HepG2 (cell line): ENCODE measurements around the gene SNCG. TPM values are rescaled to one million over a fixed set of nuclear protein-coding genes. Genes with fewer than 3 reads are reported as not detected.

Experiments used
- ATAC-seq: fragments of 200-7000 bp; cut with Tn5 transposase; 3 replicates; pipeline ENCODE4 v1.9.1; 2020; ENCODE audit warnings: mild to moderate bottlenecking, moderate library complexity
- BruUV-seq: library from RNA; stranded (reverse); fragments of 400-500 nt; replicated peaks from 2 replicates; lab custom pipeline; 2021; lab: Mats Ljungman, UMichigan
- CTCF ChIA-PET: fragments of 300-600 bp; formaldehyde crosslinking; extraction: SDS; loops from one replicate; lab custom pipeline; 2021; ENCODE audit warnings: low total read pairs, inconsistent platforms, low intra/inter-chr PET ratio; lab: Yijun Ruan, JAX
- POLR2A ChIA-PET: fragments of 350-600 bp; sonication (Branson Sonifier 250); formaldehyde crosslinking; loops from one replicate; lab custom pipeline; 2020; ENCODE audit warnings: antibody characterized with exemption, inconsistent platforms; lab: Yijun Ruan, JAX
- DNase-seq: peaks from one replicate; pipeline ENCODE4 v3.0.0-alpha.2; 2015; ENCODE audit warnings: low spot score
- FAIRE-seq: peaks from 3 replicates; lab custom pipeline; 2011; peaks lifted over from hg19 to GRCh38; lab: Jason Lieb, UNC
- H2AFZ ChIP-seq: one replicate; pipeline ENCODE4 v1.6.1; 2011; ENCODE audit warnings: low read length, inconsistent platforms
- H3K27ac ChIP-seq: fragments of 300-600 bp; 3 replicates; pipeline ENCODE4 v1.8.0; 2011; ENCODE audit warnings: mixed run types, mild to moderate bottlenecking, mixed read lengths, low read length, inconsistent platforms; ENCODE audit not compliant: insufficient read depth; ENCODE audit errors: extremely low read length
- H3K27me3 ChIP-seq, 2 experiments: fragments of 200-600 bp in 1 of 2; 2 replicates in 1 of 2; 3 replicates in 1 of 2; pipeline versions ENCODE4 v1.6.0 to v1.8.0; 2011; ENCODE audit warnings: low read length in 2 of 2, mild to moderate bottlenecking in 2 of 2, moderate library complexity in 2 of 2, inconsistent platforms in 1 of 2; ENCODE audit not compliant: insufficient read depth in 2 of 2, control insufficient read depth in 1 of 2
- H3K36me3 ChIP-seq, 2 experiments: fragments of 200-600 bp in 1 of 2; replicated peaks in 1 of 2; 2 replicates in 1 of 2; 3 replicates in 1 of 2; pipeline versions ENCODE4 v1.5.1 to v1.8.0; 2011; ENCODE audit warnings: low read length in 2 of 2, inconsistent platforms in 1 of 2; ENCODE audit not compliant: insufficient read depth in 2 of 2, control insufficient read depth in 1 of 2
- H3K4me1 ChIP-seq: 2 replicates; pipeline ENCODE4 v1.5.1; 2012; ENCODE audit warnings: low read length, inconsistent platforms; ENCODE audit not compliant: insufficient read depth
- H3K4me2 ChIP-seq: 2 replicates; pipeline ENCODE4 v1.6.0; 2011; ENCODE audit warnings: low read depth, low read length, inconsistent platforms
- H3K4me3 ChIP-seq, 3 experiments: fragments of 200-600 bp in 1 of 3; sonication (generic), shearing (Covaris generic) in 1 of 3; replicated peaks in 1 of 3; 2 replicates each; pipeline ENCODE4 v1.5.1; 2011 to 2016; ENCODE audit warnings: low read length in 3 of 3, inconsistent platforms in 2 of 3, low read depth in 2 of 3, mild to moderate bottlenecking in 2 of 3, control low read depth in 1 of 3, mixed read lengths in 1 of 3; ENCODE audit not compliant: insufficient read depth in 1 of 3
- H3K79me2 ChIP-seq: one replicate; pipeline ENCODE4 v1.6.1; 2011; ENCODE audit warnings: low read length, inconsistent platforms; ENCODE audit not compliant: insufficient read depth
- H3K9ac ChIP-seq: 2 replicates; pipeline ENCODE4 v1.6.0; 2011; ENCODE audit warnings: mild to moderate bottlenecking, low read depth, low read length, inconsistent platforms; ENCODE audit not compliant: insufficient read depth
- H3K9me3 ChIP-seq: 2 replicates; pipeline ENCODE4 v1.5.1; 2012; ENCODE audit warnings: mild to moderate bottlenecking, low read length
- H4K20me1 ChIP-seq: 2 replicates; pipeline ENCODE4 v1.6.0; 2011; ENCODE audit warnings: inconsistent platforms, mild to moderate bottlenecking, low read length, moderate library complexity; ENCODE audit not compliant: insufficient read depth
- CEBPB ChIP-seq: IDR thresholded peaks from 2 replicates; pipeline ENCODE4 v1.6.1; 2011; ENCODE audit warnings: low read depth, low read length, improper control_type of control experiment, borderline replicate concordance
- FLYWCH1 ChIP-seq: sonication (generic); formaldehyde crosslinking; IDR thresholded peaks from 2 replicates; pipeline ENCODE4 v1.8.1; 2023; ENCODE audit warnings: mild to moderate bottlenecking, missing genetic modification reagents
- HCFC1 ChIP-seq: fragments of 150-350 bp; IDR thresholded peaks from 2 replicates; pipeline ENCODE4 v1.6.1; 2014; ENCODE audit warnings: low read depth, low read length
- KDM5B ChIP-seq: sonication (generic); formaldehyde crosslinking; IDR thresholded peaks from 2 replicates; pipeline ENCODE4 v1.4.0; 2020; ENCODE audit warnings: missing genetic modification reagents, mild to moderate bottlenecking, borderline replicate concordance
- KLF15 ChIP-seq: sonication (generic); formaldehyde crosslinking; IDR thresholded peaks from 2 replicates; pipeline ENCODE4 v1.8.1; 2023; ENCODE audit warnings: borderline replicate concordance, mild to moderate bottlenecking, inconsistent platforms, missing genetic modification reagents, mixed read lengths
- MAFF ChIP-seq: IDR thresholded peaks from 2 replicates; pipeline ENCODE4 v1.6.1; 2011; ENCODE audit warnings: low read depth, low read length, improper control_type of control experiment
- MAFK ChIP-seq, 2 experiments: IDR thresholded peaks in 1 of 2; conservative IDR thresholded peaks in 1 of 2; 2 replicates each; pipeline ENCODE4 v1.6.1; 2011; ENCODE audit warnings: improper control_type of control experiment in 2 of 2, low read length in 2 of 2
- MLLT10 ChIP-seq: sonication (generic); formaldehyde crosslinking; IDR thresholded peaks from 2 replicates; pipeline ENCODE4 v1.4.0; 2020; ENCODE audit warnings: missing genetic modification reagents
- NONO ChIP-seq, 2 experiments: fragments of 450-650 bp in 1 of 2; sonication (generic) in 1 of 2; formaldehyde crosslinking in 1 of 2; IDR thresholded peaks in 1 of 2; conservative IDR thresholded peaks in 1 of 2; 2 replicates each; pipeline versions ENCODE4 v1.6.1 to v1.8.0; 2017 to 2022; ENCODE audit warnings: mild to moderate bottlenecking in 1 of 2, missing genetic modification reagents in 1 of 2, moderate library complexity in 1 of 2
- NR1H2 ChIP-seq: sonication (generic); formaldehyde crosslinking; IDR thresholded peaks from 2 replicates; pipeline ENCODE4 v1.8.1; 2022; ENCODE audit warnings: low read depth, missing genetic modification reagents, borderline replicate concordance
- PCBP2 ChIP-seq: fragments of 200-400 bp; formaldehyde crosslinking; optimal IDR thresholded peaks from 2 replicates; pipeline ENCODE3; 2018; ENCODE audit warnings: low read length, low read depth; ENCODE audit not compliant: poor library complexity, severe bottlenecking
- SMARCE1 ChIP-seq: fragments of 450-650 bp; IDR thresholded peaks from 2 replicates; pipeline ENCODE4 v1.6.1; 2017; ENCODE audit warnings: borderline replicate concordance
- TEAD3 ChIP-seq: optimal IDR thresholded peaks from 2 replicates; pipeline ENCODE3; 2016; ENCODE audit warnings: borderline replicate concordance
- ZNF138 ChIP-seq: sonication (generic); formaldehyde crosslinking; IDR thresholded peaks from 2 replicates; pipeline ENCODE4 v1.5.0; 2020; ENCODE audit warnings: mild to moderate bottlenecking, low read depth, missing genetic modification reagents
- ZNF326 ChIP-seq: sonication (generic); formaldehyde crosslinking; IDR thresholded peaks from 2 replicates; pipeline ENCODE4 v1.4.0; 2020; ENCODE audit warnings: missing genetic modification reagents, borderline replicate concordance
- ZNF501 ChIP-seq: sonication (generic); formaldehyde crosslinking; IDR thresholded peaks from 2 replicates; pipeline ENCODE4 v1.5.1; 2020; ENCODE audit warnings: mild to moderate bottlenecking, moderate library complexity, missing genetic modification reagents
- ZNF564 ChIP-seq: sonication (generic); formaldehyde crosslinking; IDR thresholded peaks from 2 replicates; pipeline ENCODE4 v1.8.1; 2023; ENCODE audit warnings: mild to moderate bottlenecking, missing genetic modification reagents
- WGBS: methylation state at CpG from one replicate; pipeline ENCODE4 v1.1.6; 2017; ENCODE audit warnings: low lambda C conversion rate; 5-methylcytosine and 5-hydroxymethylcytosine counted together
- in situ Hi-C: cut with HindIII; loops from 2 replicates; pipeline ENCODE4 v1.10.0; 2017; ENCODE audit warnings: low pct_unique_long_range_greater_than_20kb; ENCODE audit not compliant: extremely low pct_ligation_motif_present
- intact Hi-C: fragments of 100-400 bp; cut with micrococcal nuclease; formaldehyde crosslinking; loops from one replicate; pipeline ENCODE4 v1.10.0; 2022; ENCODE audit not compliant: unreplicated experiment
- polyA plus RNA-seq, 8 experiments: library from polyadenylated mRNA; depleted of rRNA in 3 of 8; stranded (reverse) in 7 of 8; unstranded in 1 of 8; fragments of >200 nt; fragmentation: Illumina TruSeq in 4 of 8; extraction: Trizol in 4 of 8; gene quantifications; 2 replicates each; pipeline versions ENCODE4 v1.2.1 to v1.2.3, GENCODE V29; 2011 to 2016; ENCODE audit warnings: low read depth in 4 of 8, missing spikeins in 1 of 8, mixed read lengths in 1 of 8; ENCODE audit not compliant: insufficient read depth in 1 of 8
- total RNA-seq, 5 experiments: library from RNA; depleted of rRNA; stranded (reverse); fragments of >200 nt; fragmentation: Illumina TruSeq; extraction: Trizol; gene quantifications; 2 replicates each; pipeline ENCODE4 v1.2.3, GENCODE V29; 2016; ENCODE audit warnings: low read depth in 1 of 5
- TF ChIP-seq, protein P1 (sequence below): sonication (generic); formaldehyde crosslinking; IDR thresholded peaks from 2 replicates; pipeline ENCODE4 v1.5.0; 2020; ENCODE audit warnings: missing genetic modification reagents
- TF ChIP-seq, protein P2 (sequence below): sonication (generic); formaldehyde crosslinking; IDR thresholded peaks from 2 replicates; pipeline ENCODE4 v1.4.0; 2020; ENCODE audit warnings: missing genetic modification reagents
- TF ChIP-seq, protein P3 (sequence below): sonication (generic); formaldehyde crosslinking; IDR thresholded peaks from 2 replicates; pipeline ENCODE4 v1.5.0; 2020; ENCODE audit warnings: missing genetic modification reagents

The SNCG gene
- total and polyA plus RNA-seq, 2 of the 13 experiments (the other 11 are each of a cell fraction or from before 2014, with no cell fraction given), result 0.22 to 0.91 TPM

DNA sequence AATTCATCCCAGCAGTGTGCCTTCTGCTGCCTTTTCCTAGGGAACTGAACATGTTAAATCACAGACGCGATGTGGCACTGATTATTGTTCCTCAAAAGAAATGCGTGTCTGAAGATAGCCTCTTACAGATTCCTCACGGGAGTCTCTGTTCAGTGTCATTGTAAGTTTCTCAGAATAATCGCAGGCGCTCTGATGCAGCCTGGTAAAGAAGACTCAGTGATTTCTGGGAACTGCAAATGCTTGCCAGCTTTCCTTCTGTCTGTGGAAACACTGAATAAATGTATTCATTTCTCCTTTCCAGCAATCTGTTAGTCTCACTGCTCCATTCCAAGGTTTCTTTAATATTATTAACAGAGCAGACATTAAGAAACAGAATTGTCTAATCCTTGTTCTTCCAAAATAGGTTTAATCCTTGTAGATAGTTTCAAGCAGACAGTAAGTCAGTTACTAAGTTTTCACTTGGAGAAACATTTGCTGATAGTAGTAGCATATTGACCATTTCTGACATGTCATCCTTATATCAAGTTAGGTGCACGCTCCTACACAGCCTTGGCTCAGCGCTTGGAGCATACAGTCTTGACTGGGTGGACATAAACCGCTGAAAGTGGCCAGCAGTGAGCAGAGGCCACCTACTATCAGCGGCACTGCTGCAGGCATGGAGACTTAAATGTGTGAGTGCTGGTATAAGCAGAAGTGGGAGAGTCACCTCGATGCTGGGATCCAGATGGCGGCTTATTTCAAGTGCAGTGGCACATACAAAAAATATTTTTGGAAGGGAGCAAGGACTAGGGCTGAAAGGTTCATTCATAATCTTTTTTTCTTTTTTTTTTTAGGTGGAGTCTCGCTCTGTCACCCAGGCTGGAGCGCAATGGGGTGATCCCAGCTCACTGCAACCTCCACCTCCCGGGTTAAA lies 28.7 kb upstream of the SNCG start (continued):
- TF ChIP-seq, protein P1, sequence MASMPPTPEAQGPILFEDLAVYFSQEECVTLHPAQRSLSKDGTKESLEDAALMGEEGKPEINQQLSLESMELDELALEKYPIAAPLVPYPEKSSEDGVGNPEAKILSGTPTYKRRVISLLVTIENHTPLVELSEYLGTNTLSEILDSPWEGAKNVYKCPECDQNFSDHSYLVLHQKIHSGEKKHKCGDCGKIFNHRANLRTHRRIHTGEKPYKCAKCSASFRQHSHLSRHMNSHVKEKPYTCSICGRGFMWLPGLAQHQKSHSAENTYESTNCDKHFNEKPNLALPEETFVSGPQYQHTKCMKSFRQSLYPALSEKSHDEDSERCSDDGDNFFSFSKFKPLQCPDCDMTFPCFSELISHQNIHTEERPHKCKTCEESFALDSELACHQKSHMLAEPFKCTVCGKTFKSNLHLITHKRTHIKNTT (CRISPR knock-in tag), result no peak
- TF ChIP-seq ZNF138 (CRISPR knock-in tag), result no peak
- no peak for TF ChIP-seq MLLT10 (CRISPR knock-in tag)
- no peak for TF ChIP-seq ZNF326 (CRISPR knock-in tag)
- TF ChIP-seq FLYWCH1, result no peak
- no peak for TF ChIP-seq SMARCE1
- no peak for TF ChIP-seq NONO (IDR thresholded peaks at IDR 0.05)
- TF ChIP-seq NONO (CRISPR knock-in tag; conservative IDR thresholded peaks at IDR 0.05), result no peak
- no peak for TF ChIP-seq HCFC1
- TF ChIP-seq, protein P2, sequence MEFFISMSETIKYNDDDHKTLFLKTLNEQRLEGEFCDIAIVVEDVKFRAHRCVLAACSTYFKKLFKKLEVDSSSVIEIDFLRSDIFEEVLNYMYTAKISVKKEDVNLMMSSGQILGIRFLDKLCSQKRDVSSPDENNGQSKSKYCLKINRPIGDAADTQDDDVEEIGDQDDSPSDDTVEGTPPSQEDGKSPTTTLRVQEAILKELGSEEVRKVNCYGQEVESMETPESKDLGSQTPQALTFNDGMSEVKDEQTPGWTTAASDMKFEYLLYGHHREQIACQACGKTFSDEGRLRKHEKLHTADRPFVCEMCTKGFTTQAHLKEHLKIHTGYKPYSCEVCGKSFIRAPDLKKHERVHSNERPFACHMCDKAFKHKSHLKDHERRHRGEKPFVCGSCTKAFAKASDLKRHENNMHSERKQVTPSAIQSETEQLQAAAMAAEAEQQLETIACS, result no peak

DNA sequence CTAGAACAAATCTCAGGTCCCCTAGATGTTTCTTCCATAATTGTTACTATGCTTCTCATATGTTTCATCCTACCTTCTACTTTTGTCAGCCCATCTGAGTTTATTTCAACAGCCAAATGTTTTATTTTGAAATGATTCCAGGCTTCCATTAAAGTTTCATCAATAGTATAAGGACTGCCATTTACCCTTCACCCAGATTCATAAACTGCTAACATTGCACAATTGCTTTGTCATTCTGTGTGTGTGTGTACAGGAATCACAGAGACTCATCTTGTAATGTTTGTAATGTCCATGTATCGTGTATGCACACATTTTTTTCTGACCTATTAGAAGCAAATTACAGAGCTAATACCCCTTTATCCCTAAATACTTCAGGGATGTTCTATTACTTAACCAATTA lies 26.5 kb upstream of the SNCG start:
- no peaks in the 10 kb centered on the region for H3K79me2 ChIP-seq
- H3K9me3 ChIP-seq, result no peaks in the 10 kb centered on the region
- ATAC-seq, result no peak
- TF ChIP-seq, protein P3, sequence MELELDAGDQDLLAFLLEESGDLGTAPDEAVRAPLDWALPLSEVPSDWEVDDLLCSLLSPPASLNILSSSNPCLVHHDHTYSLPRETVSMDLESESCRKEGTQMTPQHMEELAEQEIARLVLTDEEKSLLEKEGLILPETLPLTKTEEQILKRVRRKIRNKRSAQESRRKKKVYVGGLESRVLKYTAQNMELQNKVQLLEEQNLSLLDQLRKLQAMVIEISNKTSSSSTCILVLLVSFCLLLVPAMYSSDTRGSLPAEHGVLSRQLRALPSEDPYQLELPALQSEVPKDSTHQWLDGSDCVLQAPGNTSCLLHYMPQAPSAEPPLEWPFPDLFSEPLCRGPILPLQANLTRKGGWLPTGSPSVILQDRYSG (CRISPR knock-in tag), result no peak
- TF ChIP-seq ZNF501 (CRISPR knock-in tag) (no peak), KLF15 (CRISPR knock-in tag) (no peak), NR1H2 (CRISPR knock-in tag) (no peak), PCBP2 (no peak), CEBPB (peak; percentile 62), ZNF564 (no peak), MAFK (conservative IDR thresholded peaks at IDR 0.05 in 1 of 2, IDR thresholded peaks at IDR 0.05 in 1 of 2; ENCODE audit: low read length in 2 of 2) (peak; percentile 83 to 84), KDM5B (CRISPR knock-in tag) (no peak), MAFF (peak; percentile 77), TEAD3 (no peak)
- no peaks in the 10 kb centered on the region; a peak in 1 of 5 replicates for H3K36me3 ChIP-seq
- ChIA-PET POLR2A (no interaction called here), CTCF (no interaction called here)
- H3K4me3 ChIP-seq, result no peak overlapping the region
- no peak for DNase-seq
- in situ Hi-C loops, result no loop called here
- H3K27me3 ChIP-seq, result no peaks in the 10 kb centered on the region; a peak in 1 of 5 replicates
- WGBS, result 88% methylated on average over 1 of the region's 1 CpG
- BruUV-seq, result no TSS peak
- no peak overlapping the region for H3K27ac ChIP-seq
- peaks cover 11% of the 10 kb centered on the region for H3K4me1 ChIP-seq
- no peak overlapping the region for H2AFZ ChIP-seq
- FAIRE-seq, result no peak
- no peaks in the 10 kb centered on the region for H4K20me1 ChIP-seq
- no peak overlapping the region for H3K9ac ChIP-seq
- H3K4me2 ChIP-seq, result no peak overlapping the region
- intact Hi-C loops, result no loop called here
